Measurements from ENCODE around the gene NDUFS6. TPM values are rescaled to one million over a fixed set of nuclear protein-coding genes. Genes with fewer than 3 reads are reported as not detected.

NDUFS6 gene
- total RNA-seq, 1 donor from 2014 or later: 21.3 TPM

GRCh38 chr5:1801967-1802295, 724 bp downstream of the NDUFS6 start:
- peaks cover 61% of the 10 kb centered on the region for H3K36me3 ChIP-seq
- no peak for DNase-seq
- intact Hi-C loops (cut with DNase I): no loop called here

DNA sequence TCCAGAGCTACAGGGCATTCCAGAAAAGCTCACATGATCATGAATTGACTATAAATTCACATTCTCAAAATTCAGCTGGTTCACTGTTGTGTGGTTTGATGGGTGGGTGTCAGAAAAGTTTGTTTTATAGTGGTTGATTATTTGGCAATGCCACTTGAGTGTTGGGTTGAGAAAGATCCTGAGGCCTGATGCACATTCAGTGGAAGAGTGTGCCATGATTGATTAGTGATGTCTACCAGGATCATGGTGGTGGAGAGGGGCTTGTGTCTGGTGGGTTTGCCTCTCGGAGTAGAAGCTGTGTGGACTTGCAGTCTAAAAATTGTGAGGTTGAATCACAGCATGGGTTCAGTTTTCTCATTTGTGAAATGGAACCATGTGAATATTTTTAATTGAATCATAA, 2.0 kb downstream of the NDUFS6 start:
- H3K4me1 ChIP-seq: peaks cover 16% of the 10 kb centered on the region
- H3K27ac ChIP-seq: no peak overlapping the region
- TF ChIP-seq, protein P1, sequence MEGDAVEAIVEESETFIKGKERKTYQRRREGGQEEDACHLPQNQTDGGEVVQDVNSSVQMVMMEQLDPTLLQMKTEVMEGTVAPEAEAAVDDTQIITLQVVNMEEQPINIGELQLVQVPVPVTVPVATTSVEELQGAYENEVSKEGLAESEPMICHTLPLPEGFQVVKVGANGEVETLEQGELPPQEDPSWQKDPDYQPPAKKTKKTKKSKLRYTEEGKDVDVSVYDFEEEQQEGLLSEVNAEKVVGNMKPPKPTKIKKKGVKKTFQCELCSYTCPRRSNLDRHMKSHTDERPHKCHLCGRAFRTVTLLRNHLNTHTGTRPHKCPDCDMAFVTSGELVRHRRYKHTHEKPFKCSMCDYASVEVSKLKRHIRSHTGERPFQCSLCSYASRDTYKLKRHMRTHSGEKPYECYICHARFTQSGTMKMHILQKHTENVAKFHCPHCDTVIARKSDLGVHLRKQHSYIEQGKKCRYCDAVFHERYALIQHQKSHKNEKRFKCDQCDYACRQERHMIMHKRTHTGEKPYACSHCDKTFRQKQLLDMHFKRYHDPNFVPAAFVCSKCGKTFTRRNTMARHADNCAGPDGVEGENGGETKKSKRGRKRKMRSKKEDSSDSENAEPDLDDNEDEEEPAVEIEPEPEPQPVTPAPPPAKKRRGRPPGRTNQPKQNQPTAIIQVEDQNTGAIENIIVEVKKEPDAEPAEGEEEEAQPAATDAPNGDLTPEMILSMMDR (IDR thresholded peaks at IDR 0.05): no peak
- H3K36me3 ChIP-seq: peaks cover 61% of the 10 kb centered on the region
- ATAC-seq: no peak
- DNase-seq: no peak
- intact Hi-C loops (cut with DNase I): no loop called here
- no peak overlapping the region for H3K4me3 ChIP-seq
- no peaks in the 10 kb centered on the region for H3K27me3 ChIP-seq (ENCODE audit: low read depth)
- no peaks in the 10 kb centered on the region for H3K9me3 ChIP-seq

More at GRCh38 chr5:1801967-1802295, 724 bp downstream of the NDUFS6 start:
- no peak for ATAC-seq
- TF ChIP-seq, protein P1 (IDR thresholded peaks at IDR 0.05): no peak
- H3K4me1 ChIP-seq: peaks cover 16% of the 10 kb centered on the region
- H3K4me3 ChIP-seq: peak overlapping the region; percentile 100
- peak overlapping the region; percentile 89 for H3K27ac ChIP-seq
- no peaks in the 10 kb centered on the region for H3K27me3 ChIP-seq (ENCODE audit: low read depth)
- H3K9me3 ChIP-seq: no peaks in the 10 kb centered on the region

- DNase-seq: no peak
- intact Hi-C loops (cut with DNase I): no loop called here
- Histone ChIP-seq H3K36me3 (peaks cover 66% of the 10 kb centered on the region), H3K4me1 (peaks cover 8% of the 10 kb centered on the region), H3K9me3 (no peaks in the 10 kb centered on the region), H3K27ac (no peak overlapping the region), H3K4me3 (no peak overlapping the region), H3K27me3 (ENCODE audit: low read depth) (no peaks in the 10 kb centered on the region)
- TF ChIP-seq, protein P1 (IDR thresholded peaks at IDR 0.05): no peak
- no peak for ATAC-seq
These were observed 2.9 kb downstream of the NDUFS6 start for GRCh38 chr5:1804001-1804690.

- peaks cover 7% of the 10 kb centered on the region for H3K4me1 ChIP-seq
- no peak for DNase-seq
- H3K9me3 ChIP-seq: no peaks in the 10 kb centered on the region
- TF ChIP-seq, protein P1 (IDR thresholded peaks at IDR 0.05): no peak
- no peaks in the 10 kb centered on the region for H3K27me3 ChIP-seq (ENCODE audit: low read depth)
- H3K36me3 ChIP-seq: peaks cover 77% of the 10 kb centered on the region
- H3K4me3 ChIP-seq: no peak overlapping the region
- no peak overlapping the region for H3K27ac ChIP-seq
- intact Hi-C loops (cut with DNase I): no loop called here
- no peak for ATAC-seq
These were observed 4.1 kb downstream of the NDUFS6 start for GRCh38 chr5:1805326-1805725.

GRCh38 chr5:1805736-1806135, 4.5 kb downstream of the NDUFS6 start:
- Histone ChIP-seq H3K27ac (no peak overlapping the region), H3K27me3 (ENCODE audit: low read depth) (no peaks in the 10 kb centered on the region), H3K4me3 (no peak overlapping the region), H3K4me1 (peaks cover 7% of the 10 kb centered on the region), H3K9me3 (no peaks in the 10 kb centered on the region), H3K36me3 (peaks cover 81% of the 10 kb centered on the region)
- DNase-seq: no peak
- no peak for ATAC-seq
- TF ChIP-seq, protein P1 (IDR thresholded peaks at IDR 0.05): no peak
- intact Hi-C loops (cut with DNase I): no loop called here

Data from lower lobe of right lung (tissue), 2 donors.